ENCODE results near the gene FGF4.

DNA sequence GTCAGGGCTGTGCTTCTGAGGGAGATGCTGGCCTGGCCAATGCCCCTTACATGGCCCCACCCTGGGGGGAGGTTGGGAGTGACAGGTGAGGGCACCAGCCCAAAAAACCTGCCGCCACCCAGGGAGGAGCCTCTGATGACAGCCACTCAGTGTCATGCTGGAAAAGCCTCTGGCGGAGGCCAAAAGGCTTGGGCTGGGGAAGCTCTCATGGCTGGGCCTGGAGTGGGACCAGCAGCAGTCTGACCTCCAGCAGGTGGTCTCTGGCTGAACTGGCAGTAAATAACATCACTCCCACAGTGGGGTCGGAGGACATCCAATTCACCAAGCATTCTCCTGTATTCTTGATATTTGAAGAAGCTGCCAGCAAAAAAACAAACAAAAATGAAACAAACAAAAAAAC, 24.0 kb upstream of the FGF4 start:
- TF ChIP-seq POLR2AphosphoS5 (IDR thresholded peaks at IDR 0.05; ENCODE audit: borderline replicate concordance, low read depth, low read length) (no peak), EZH2 (IDR thresholded peaks at IDR 0.05) (no peak), FOXP2 (optimal IDR thresholded peaks at IDR 0.05; ENCODE audit: control extremely low read depth, extremely low read length, insufficient read depth) (no peak)
